ENCODE results near the gene THAP7. TPM values are rescaled to one million over a fixed set of nuclear protein-coding genes. Genes with fewer than 3 reads are reported as not detected.

The THAP7 gene
- total RNA-seq, 1 experiment from 2014 or later: 24.6 TPM

DNA sequence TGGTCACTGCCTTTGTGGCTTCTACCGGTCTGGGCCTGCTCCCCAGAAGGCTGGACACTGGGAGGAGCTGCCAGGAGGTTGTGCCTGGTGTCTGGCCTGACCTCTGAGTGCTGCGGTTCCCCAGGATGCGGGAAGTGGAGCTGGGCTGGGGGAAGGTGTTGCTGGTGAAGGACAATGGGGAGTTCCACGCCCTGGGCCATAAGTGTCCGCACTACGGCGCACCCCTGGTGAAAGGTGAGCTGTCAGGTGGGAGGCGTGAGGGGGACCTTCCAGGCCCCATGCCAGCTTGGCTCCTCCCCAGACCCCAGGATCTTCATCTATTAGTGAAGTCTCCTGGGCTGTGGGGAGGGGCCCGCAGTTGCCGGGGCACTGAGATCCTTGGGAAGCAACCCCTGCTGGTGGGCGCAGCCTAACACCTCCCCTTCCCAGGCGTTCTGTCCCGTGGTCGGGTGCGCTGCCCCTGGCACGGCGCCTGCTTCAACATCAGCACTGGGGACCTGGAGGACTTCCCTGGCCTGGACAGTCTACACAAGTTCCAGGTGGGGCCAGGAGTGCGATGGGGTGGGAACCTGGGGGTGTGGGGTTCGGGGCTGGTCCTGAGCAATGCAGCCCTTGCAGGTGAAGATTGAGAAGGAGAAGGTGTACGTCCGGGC lies 28.2 kb downstream of the THAP7 start:
- Histone ChIP-seq H3T11ph (ENCODE audit: low read length) (no peak overlapping the region), H3K4ac (ENCODE audit: low read depth, low read length) (no peak overlapping the region), H2AFZ (ENCODE audit: low read length) (no peak overlapping the region), H3K79me1 (ENCODE audit: insufficient read depth, low read depth, low read length, poor library complexity, severe bottlenecking) (no peaks in the 10 kb centered on the region), H2BK20ac (ENCODE audit: low read depth, low read length, poor library complexity, severe bottlenecking) (no peak overlapping the region), H4K91ac (ENCODE audit: insufficient read length, low read depth, low read length) (no peak overlapping the region), H3K9ac (ENCODE audit: extremely low read depth, insufficient read length, low read length) (no peak overlapping the region), H3K9me3 (ENCODE audit: control insufficient read depth, low read depth, low read length) (no peaks in the 10 kb centered on the region), H3K4me1 (ENCODE audit: insufficient read depth, low read length) (no peaks in the 10 kb centered on the region), H2BK5ac (ENCODE audit: insufficient read length, low read length) (no peak overlapping the region), H4K8ac (replicated peaks; ENCODE audit: insufficient read length, low read depth, low read length) (no peak overlapping the region), H4K20me1 (ENCODE audit: control insufficient read depth, insufficient read depth, insufficient read length) (no peaks in the 10 kb centered on the region), H2BK15ac (ENCODE audit: low read depth, low read length) (no peak overlapping the region), H3K14ac (ENCODE audit: insufficient read depth, low read length) (no peak overlapping the region), H4K5ac (ENCODE audit: insufficient read length, low read depth, low read length) (no peak overlapping the region), H3K27ac (ENCODE audit: insufficient read length, low read depth, low read length) (no peak overlapping the region), H3K23ac (ENCODE audit: insufficient read length, low read depth, low read length) (no peak overlapping the region), H3K79me2 (ENCODE audit: insufficient read depth, low read length) (no peaks in the 10 kb centered on the region), H3K56ac (ENCODE audit: insufficient read length, low read depth, low read length) (no peak overlapping the region), H3K18ac (ENCODE audit: insufficient read length, low read depth, low read length) (no peak overlapping the region), H2BK12ac (ENCODE audit: insufficient read length, low read depth, low read length) (no peak overlapping the region), H3K27me3 (ENCODE audit: insufficient read depth, low read length) (peaks cover 2% of the 10 kb centered on the region; the same call in 1 of the 2 replicates), H2BK120ac (ENCODE audit: low read depth, low read length, poor library complexity, severe bottlenecking) (no peak overlapping the region), H3K23me2 (ENCODE audit: insufficient read length, low read depth, low read length, poor library complexity, severe bottlenecking) (no peaks in the 10 kb centered on the region), H3K4me2 (ENCODE audit: insufficient read depth, insufficient read length, low read length) (no peak overlapping the region), H2AK5ac (ENCODE audit: insufficient read length, low read length) (no peak overlapping the region)
- H3K4me3 Mint-ChIP-seq: no peak overlapping the region
- TF ChIP-seq, protein P1, sequence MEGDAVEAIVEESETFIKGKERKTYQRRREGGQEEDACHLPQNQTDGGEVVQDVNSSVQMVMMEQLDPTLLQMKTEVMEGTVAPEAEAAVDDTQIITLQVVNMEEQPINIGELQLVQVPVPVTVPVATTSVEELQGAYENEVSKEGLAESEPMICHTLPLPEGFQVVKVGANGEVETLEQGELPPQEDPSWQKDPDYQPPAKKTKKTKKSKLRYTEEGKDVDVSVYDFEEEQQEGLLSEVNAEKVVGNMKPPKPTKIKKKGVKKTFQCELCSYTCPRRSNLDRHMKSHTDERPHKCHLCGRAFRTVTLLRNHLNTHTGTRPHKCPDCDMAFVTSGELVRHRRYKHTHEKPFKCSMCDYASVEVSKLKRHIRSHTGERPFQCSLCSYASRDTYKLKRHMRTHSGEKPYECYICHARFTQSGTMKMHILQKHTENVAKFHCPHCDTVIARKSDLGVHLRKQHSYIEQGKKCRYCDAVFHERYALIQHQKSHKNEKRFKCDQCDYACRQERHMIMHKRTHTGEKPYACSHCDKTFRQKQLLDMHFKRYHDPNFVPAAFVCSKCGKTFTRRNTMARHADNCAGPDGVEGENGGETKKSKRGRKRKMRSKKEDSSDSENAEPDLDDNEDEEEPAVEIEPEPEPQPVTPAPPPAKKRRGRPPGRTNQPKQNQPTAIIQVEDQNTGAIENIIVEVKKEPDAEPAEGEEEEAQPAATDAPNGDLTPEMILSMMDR (conservative IDR thresholded peaks at IDR 0.05): no peak
- H3K36me3 Mint-ChIP-seq (ENCODE audit: insufficient read depth in 1 of 3, low read depth in 3 of 3): peaks cover 0 to 8% (median 4%) of the 10 kb centered on the region in 3 experiments; a peak in 4 of 7 replicates
- WGBS (ENCODE audit: extremely low coverage, insufficient read length, low lambda C conversion rate): no CpG with 5 or more reads among the region's 21 CpGs
- peaks cover 9 to 11% of the 10 kb centered on the region in 2 experiments for H3K9me3 Mint-ChIP-seq
- DNase-seq: no peak
- peaks cover 8 to 21% of the 10 kb centered on the region in 2 experiments for H3K4me1 Mint-ChIP-seq
- H3K27me3 Mint-ChIP-seq (ENCODE audit: low read depth): peaks cover 95% of the 10 kb centered on the region
- no peak overlapping the region for H3K27ac Mint-ChIP-seq

Measured in H9 (cell line).